GM23338 (cell line): ENCODE measurements around the gene ZNF516. TPM values are rescaled to one million over a fixed set of nuclear protein-coding genes. Genes with fewer than 3 reads are reported as not detected.

ENCODE experiments used
- ATAC-seq: fragments of 200-7000 bp; cut with Tn5 transposase; 3 replicates; pipeline ENCODE4 v1.9.1; 2020
- DNase-seq: peaks from one replicate; pipeline ENCODE4 v3.0.0-alpha.2; 2015; ENCODE audit warnings: low spot score
- H2AFZ ChIP-seq: fragments of 200-600 bp; sonication (generic); 2 replicates; pipeline ENCODE4 v1.8.0; 2016; ENCODE audit warnings: antibody characterized with exemption, mild to moderate bottlenecking, moderate library complexity
- H3F3A ChIP-seq: fragments of 200-600 bp; sonication (generic); replicated peaks from 2 replicates; pipeline ENCODE4 v1.8.0; 2017; ENCODE audit warnings: antibody characterized with exemption, mixed run types, low read depth
- H3K27ac ChIP-seq: fragments of 200-600 bp; sonication (generic); 2 replicates; pipeline ENCODE4 v1.6.1; 2016; ENCODE audit warnings: low read depth
- H3K27me3 ChIP-seq: fragments of 200-600 bp; sonication (generic); 2 replicates; pipeline ENCODE4 v1.8.0; 2016; ENCODE audit warnings: mild to moderate bottlenecking, mixed run types, moderate library complexity; ENCODE audit not compliant: insufficient read depth
- H3K36me3 ChIP-seq: fragments of 200-600 bp; sonication (generic); 2 replicates; pipeline ENCODE4 v1.8.0; 2016; ENCODE audit warnings: mild to moderate bottlenecking; ENCODE audit not compliant: insufficient read depth
- H3K4me1 ChIP-seq: fragments of 200-600 bp; sonication (generic); 2 replicates; pipeline ENCODE4 v1.8.0; 2016; ENCODE audit warnings: mild to moderate bottlenecking, moderate library complexity; ENCODE audit not compliant: insufficient read depth
- H3K4me2 ChIP-seq: fragments of 200-600 bp; sonication (generic); 2 replicates; pipeline ENCODE4 v1.7.1; 2017; ENCODE audit warnings: mixed run types
- H3K4me3 ChIP-seq: fragments of 200-600 bp; sonication (generic); 2 replicates; pipeline ENCODE4 v1.6.1; 2016; ENCODE audit warnings: mixed run types
- H3K79me2 ChIP-seq: fragments of 200-600 bp; sonication (generic); replicated peaks from 2 replicates; pipeline ENCODE4 v1.8.0; 2017; ENCODE audit warnings: mild to moderate bottlenecking; ENCODE audit not compliant: insufficient read depth
- H3K9me2 ChIP-seq: fragments of 200-600 bp; sonication (generic); 2 replicates; pipeline ENCODE4 v1.8.0; 2017; ENCODE audit not compliant: insufficient read depth
- H4K20me1 ChIP-seq: fragments of 200-600 bp; sonication (generic); replicated peaks from 2 replicates; pipeline ENCODE4 v1.8.0; 2017; ENCODE audit warnings: mild to moderate bottlenecking; ENCODE audit not compliant: insufficient read depth
- H3K27ac Mint-ChIP-seq: 2 replicates; pipeline ENCODE4 v1.8.0; 2020; ENCODE audit warnings: inconsistent platforms, mild to moderate bottlenecking, moderate library complexity, mixed read lengths
- H3K27me3 Mint-ChIP-seq: 3 replicates; pipeline ENCODE4 v1.8.0; 2022; ENCODE audit warnings: low read depth, mild to moderate bottlenecking, moderate library complexity, mixed read lengths, inconsistent platforms; ENCODE audit not compliant: insufficient read depth, poor library complexity
- H3K36me3 Mint-ChIP-seq: 3 replicates; pipeline ENCODE4 v1.8.0; 2021; ENCODE audit warnings: low read depth, mild to moderate bottlenecking, inconsistent platforms, moderate library complexity, mixed read lengths
- H3K4me1 Mint-ChIP-seq: 3 replicates; pipeline ENCODE4 v1.8.0; 2020; ENCODE audit warnings: mild to moderate bottlenecking, inconsistent platforms, mixed read lengths
- H3K4me3 Mint-ChIP-seq: 3 replicates; pipeline ENCODE4 v1.8.0; 2021; ENCODE audit warnings: moderate library complexity, mild to moderate bottlenecking, inconsistent platforms, mixed read lengths
- H3K9me3 Mint-ChIP-seq: 3 replicates; pipeline ENCODE4 v1.8.0; 2020; ENCODE audit warnings: moderate library complexity, mild to moderate bottlenecking, inconsistent platforms, mixed read lengths
- CREB1 ChIP-seq: fragments of 250-450 bp; sonication (Bioruptor Pico); IDR thresholded peaks from 2 replicates; pipeline ENCODE4 v1.5.0; 2020; ENCODE audit warnings: low read depth, mild to moderate bottlenecking, moderate library complexity
- CTCF ChIP-seq, 2 experiments: fragments of 200-600 bp in 1 of 2; sonication (generic) in 1 of 2; conservative IDR thresholded peaks; 2 replicates each; pipeline versions ENCODE4 v1.5.1 to v1.6.1; 2016 to 2017; ENCODE audit warnings: antibody characterized with exemption in 2 of 2, low read depth in 2 of 2, mild to moderate bottlenecking in 2 of 2, moderate library complexity in 1 of 2
- ETS1 ChIP-seq: IDR thresholded peaks from 2 replicates; pipeline ENCODE4 v1.6.1; 2016; ENCODE audit warnings: antibody characterized with exemption
- EZH2 ChIP-seq: fragments of 200-600 bp; sonication (generic); IDR thresholded peaks from one replicate; pipeline ENCODE4 v1.8.0; 2017; ENCODE audit warnings: antibody characterized with exemption, mild to moderate bottlenecking, low read depth; ENCODE audit not compliant: unreplicated experiment
- EZH2phosphoT487 ChIP-seq: fragments of 200-600 bp; sonication (generic); IDR thresholded peaks from one replicate; pipeline ENCODE4 v1.8.1; 2018; ENCODE audit warnings: antibody characterized with exemption; ENCODE audit not compliant: unreplicated experiment
- JUNB ChIP-seq: IDR thresholded peaks from one replicate; pipeline ENCODE4 v1.6.1; 2016; ENCODE audit warnings: antibody characterized with exemption; ENCODE audit not compliant: unreplicated experiment
- NANOG ChIP-seq: IDR thresholded peaks from 2 replicates; pipeline ENCODE4 v1.6.1; 2016; ENCODE audit warnings: antibody characterized with exemption, borderline replicate concordance
- POLR2AphosphoS5 ChIP-seq: IDR thresholded peaks from 2 replicates; pipeline ENCODE4 v1.6.1; 2016; ENCODE audit warnings: antibody characterized with exemption, low read depth
- REST ChIP-seq: IDR thresholded peaks from one replicate; pipeline ENCODE4 v1.6.1; 2018; ENCODE audit warnings: antibody characterized with exemption; ENCODE audit not compliant: unreplicated experiment
- STAT1 ChIP-seq: IDR thresholded peaks from one replicate; pipeline ENCODE4 v1.6.1; 2016; ENCODE audit warnings: antibody characterized with exemption; ENCODE audit not compliant: unreplicated experiment
- ZNF114 ChIP-seq: fragments of 250-450 bp; sonication (Bioruptor Pico); IDR thresholded peaks from 2 replicates; pipeline ENCODE4 v1.5.0; 2020; ENCODE audit warnings: mild to moderate bottlenecking, moderate library complexity
- ZNF331 ChIP-seq: fragments of 250-450 bp; sonication (Bioruptor Pico); IDR thresholded peaks from 2 replicates; pipeline ENCODE4 v1.5.0; 2020; ENCODE audit warnings: low read depth, mild to moderate bottlenecking, moderate library complexity
- ZNF462 ChIP-seq: fragments of 250-450 bp; sonication (Bioruptor Pico); IDR thresholded peaks from 2 replicates; pipeline ENCODE4 v1.5.0; 2020; ENCODE audit warnings: mild to moderate bottlenecking, moderate library complexity
- polyA plus RNA-seq: library from polyadenylated mRNA; unstranded; fragments of >200 nt; fragmentation: Nextera tagmentation; extraction: Ambion mirVana; gene quantifications from 2 replicates; pipeline ENCODE4 v1.2.1, GENCODE V29; 2016
- total RNA-seq: library from RNA; depleted of rRNA; stranded (reverse); fragments of >200 nt; shearing (Covaris generic); gene quantifications from 2 replicates; pipeline ENCODE4 v1.2.3, GENCODE V29; 2014

Gene ZNF516
- total and polyA plus RNA-seq, 2 experiments from 2014 or later: 11.9 to 24.2 TPM

GRCh38 chr18:76385681-76385975 lies 109.4 kb downstream of the ZNF516 start:
- Histone ChIP-seq H3K27me3 (no peaks in the 10 kb centered on the region), H3K79me2 (no peaks in the 10 kb centered on the region), H3K4me1 (no peaks in the 10 kb centered on the region), H3K36me3 (no peaks in the 10 kb centered on the region), H4K20me1 (no peaks in the 10 kb centered on the region), H3K4me3 (no peak overlapping the region), H2AFZ (no peak overlapping the region), H3F3A (no peaks in the 10 kb centered on the region), H3K27ac (no peak overlapping the region), H3K4me2 (no peak overlapping the region), H3K9me2 (no peaks in the 10 kb centered on the region)
- H3K36me3 Mint-ChIP-seq: peaks cover 13% of the 10 kb centered on the region
- no peak for DNase-seq
- peaks cover 14% of the 10 kb centered on the region for H3K4me1 Mint-ChIP-seq
- TF ChIP-seq ETS1 (no peak), EZH2 (no peak), STAT1 (no peak), ZNF114 (CRISPR knock-in tag) (no peak), JUNB (no peak), REST (no peak), EZH2phosphoT487 (no peak), CREB1 (CRISPR knock-in tag) (no peak), ZNF331 (CRISPR knock-in tag) (no peak), NANOG (no peak), ZNF462 (no peak), CTCF (conservative IDR thresholded peaks at IDR 0.05; ENCODE audit: low read depth in 2 of 2) (no peak), POLR2AphosphoS5 (no peak)
- H3K4me3 Mint-ChIP-seq: no peak overlapping the region
- no peak overlapping the region for H3K27ac Mint-ChIP-seq
- no peak for ATAC-seq
- H3K9me3 Mint-ChIP-seq: peaks cover 7% of the 10 kb centered on the region; the same call in 2 of the 3 replicates
- peaks cover 9% of the 10 kb centered on the region for H3K27me3 Mint-ChIP-seq
